BJ (cell line): ENCODE measurements around the gene CCDC141. TPM values are rescaled to one million over a fixed set of nuclear protein-coding genes. Genes with fewer than 3 reads are reported as not detected.

Experiments used
- CTCF ChIA-PET: fragments of 350-600 bp; formaldehyde crosslinking; extraction: SDS; loops from one replicate; lab custom pipeline; 2021; ENCODE audit warnings: antibody characterized with exemption, inconsistent platforms; lab: Yijun Ruan, JAX
- POLR2A ChIA-PET: fragments of 300-600 bp; sonication (Branson Sonifier 250); formaldehyde crosslinking; extraction: SDS; loops from one replicate; lab custom pipeline; 2021; ENCODE audit warnings: antibody characterized with exemption; lab: Charles Lee
- DNase-seq: peaks from one replicate; pipeline ENCODE4 v3.0.0-alpha.2; 2011; ENCODE audit warnings: low read depth
- H3K27me3 ChIP-seq: 2 replicates; pipeline ENCODE4 v1.6.0; 2011; ENCODE audit warnings: low read length; ENCODE audit not compliant: control insufficient read depth, insufficient read depth
- H3K36me3 ChIP-seq: 2 replicates; pipeline ENCODE4 v1.5.1; 2011; ENCODE audit warnings: low read length; ENCODE audit not compliant: control insufficient read depth, insufficient read depth
- H3K4me3 ChIP-seq: 2 replicates; pipeline ENCODE4 v1.5.1; 2011; ENCODE audit warnings: low read depth, mild to moderate bottlenecking, control low read depth, low read length
- CTCF ChIP-seq: IDR thresholded peaks from 2 replicates; pipeline ENCODE4 v1.5.1; 2011; ENCODE audit warnings: low read depth, mild to moderate bottlenecking, control low read depth, inconsistent platforms, low read length, moderate library complexity; ENCODE audit not compliant: insufficient read depth
- polyA plus RNA-seq: library from polyadenylated mRNA; depleted of rRNA; stranded (reverse); fragments of >200 nt; gene quantifications from 2 replicates; pipeline ENCODE4 v1.2.3, GENCODE V29; 2011

The CCDC141 gene
- polyA plus RNA-seq, 1 experiment = not detected

GRCh38 chr2:178873912-178874311, 176.0 kb downstream of the CCDC141 start:
- DNase-seq = no peak
- Histone ChIP-seq H3K4me3 (no peak overlapping the region), H3K36me3 (no peaks in the 10 kb centered on the region), H3K27me3 (no peaks in the 10 kb centered on the region)
- ChIA-PET POLR2A (interaction anchor here (0.5 kb wide), 1 partner anchor 34 kb away, joined by 3 read pairs; no protein-coding TSS in a partner anchor), CTCF (interaction anchor here (5.1 kb wide), 1 partner anchor 16 kb away, joined by 19 read pairs; no protein-coding TSS in a partner anchor)
- TF ChIP-seq CTCF = no peak

- Histone ChIP-seq H3K36me3 (no peaks in the 10 kb centered on the region), H3K27me3 (no peaks in the 10 kb centered on the region), H3K4me3 (no peak overlapping the region)
- TF ChIP-seq CTCF = no peak
- ChIA-PET CTCF (interaction anchor here (1.2 kb wide), 2 partner anchors 19 to 20 kb away, joined by 4 to 5 read pairs; no protein-coding TSS in a partner anchor), POLR2A (no interaction called here)
- DNase-seq = no peak
These were observed 178.4 kb downstream of the CCDC141 start for GRCh38 chr2:178871536-178871935.

- H3K4me3 ChIP-seq = no peak overlapping the region
- POLR2A ChIA-PET = no interaction called here
- TF ChIP-seq CTCF = no peak
- CTCF ChIA-PET = no interaction called here
- H3K27me3 ChIP-seq = no peaks in the 10 kb centered on the region
- DNase-seq = no peak
- no peaks in the 10 kb centered on the region for H3K36me3 ChIP-seq
These were observed 179.2 kb downstream of the CCDC141 start for GRCh38 chr2:178870703-178871102.

GRCh38 chr2:178865999-178866398, 183.9 kb downstream of the CCDC141 start:
- no peaks in the 10 kb centered on the region for H3K36me3 ChIP-seq
- no peak for TF ChIP-seq CTCF
- H3K27me3 ChIP-seq = no peaks in the 10 kb centered on the region
- no peak overlapping the region for H3K4me3 ChIP-seq
- ChIA-PET CTCF (interaction anchor here (0.9 to 1.2 kb wide), 3 partner anchors 10 to 23 kb away, joined by 3 to 4 read pairs (median 3); no protein-coding TSS in a partner anchor), POLR2A (no interaction called here)
- DNase-seq = no peak

GRCh38 chr2:178865146-178865936, 184.6 kb downstream of the CCDC141 start:
- POLR2A ChIA-PET = no interaction called here

More at GRCh38 chr2:178865146-178865936, 184.6 kb downstream of the CCDC141 start:
- no peak for TF ChIP-seq CTCF
- CTCF ChIA-PET = interaction anchor here (0.9 to 1.2 kb wide), 3 partner anchors 9 to 24 kb away, joined by 3 to 4 read pairs (median 3); no protein-coding TSS in a partner anchor
- DNase-seq = no peak
- Histone ChIP-seq H3K36me3 (no peaks in the 10 kb centered on the region), H3K27me3 (no peaks in the 10 kb centered on the region), H3K4me3 (no peak overlapping the region)
